ENCODE measurements around the gene USP4.

DNA sequence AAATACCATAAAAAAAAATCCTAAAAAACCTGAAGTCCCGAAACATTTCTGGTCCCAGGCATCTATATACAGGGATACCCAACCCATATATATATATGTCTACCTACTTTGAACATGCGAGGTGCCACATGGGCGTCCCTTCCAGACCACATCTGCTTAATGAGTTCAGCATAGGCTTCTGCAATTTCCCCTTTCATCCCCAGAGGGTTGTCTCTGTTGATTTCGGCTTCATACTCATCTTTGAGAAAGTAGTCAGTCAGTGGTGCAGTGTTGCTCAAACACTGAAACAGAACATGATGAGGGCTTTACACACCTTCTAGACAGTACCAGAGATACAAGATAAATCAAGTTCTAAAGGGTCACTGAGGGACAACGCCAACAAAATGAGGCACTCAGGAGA is 34.2 kb downstream of the USP4 start:
- TF ChIP-seq, protein P1, sequence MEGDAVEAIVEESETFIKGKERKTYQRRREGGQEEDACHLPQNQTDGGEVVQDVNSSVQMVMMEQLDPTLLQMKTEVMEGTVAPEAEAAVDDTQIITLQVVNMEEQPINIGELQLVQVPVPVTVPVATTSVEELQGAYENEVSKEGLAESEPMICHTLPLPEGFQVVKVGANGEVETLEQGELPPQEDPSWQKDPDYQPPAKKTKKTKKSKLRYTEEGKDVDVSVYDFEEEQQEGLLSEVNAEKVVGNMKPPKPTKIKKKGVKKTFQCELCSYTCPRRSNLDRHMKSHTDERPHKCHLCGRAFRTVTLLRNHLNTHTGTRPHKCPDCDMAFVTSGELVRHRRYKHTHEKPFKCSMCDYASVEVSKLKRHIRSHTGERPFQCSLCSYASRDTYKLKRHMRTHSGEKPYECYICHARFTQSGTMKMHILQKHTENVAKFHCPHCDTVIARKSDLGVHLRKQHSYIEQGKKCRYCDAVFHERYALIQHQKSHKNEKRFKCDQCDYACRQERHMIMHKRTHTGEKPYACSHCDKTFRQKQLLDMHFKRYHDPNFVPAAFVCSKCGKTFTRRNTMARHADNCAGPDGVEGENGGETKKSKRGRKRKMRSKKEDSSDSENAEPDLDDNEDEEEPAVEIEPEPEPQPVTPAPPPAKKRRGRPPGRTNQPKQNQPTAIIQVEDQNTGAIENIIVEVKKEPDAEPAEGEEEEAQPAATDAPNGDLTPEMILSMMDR (IDR thresholded peaks at IDR 0.05) = no peak
- no peak for TF ChIP-seq POLR2A (IDR thresholded peaks at IDR 0.05)

Data from esophagus squamous epithelium (tissue), 4 donors.